GM19463 (cell line): ENCODE measurements around the gene IFNLR1.

Source experiments
- ATAC-seq: cut with Tn5 transposase; IDR thresholded peaks from one replicate; pipeline ENCODE4 v1.9.1; 2021; ENCODE audit warnings: mild to moderate bottlenecking, moderate library complexity; ENCODE audit not compliant: unreplicated experiment

The IFNLR1 gene

GRCh38 chr1:24150234-24151174, 36.6 kb downstream of the IFNLR1 start:
- ATAC-seq: no peak

- no peak for ATAC-seq
Measured at GRCh38 chr1:24149866-24150233, 37.2 kb downstream of the IFNLR1 start.

- no peak for ATAC-seq
Measured at GRCh38 chr1:24147816-24148215, 39.3 kb downstream of the IFNLR1 start.

GRCh38 chr1:24147194-24147593, 39.9 kb downstream of the IFNLR1 start:
- ATAC-seq: no peak

- ATAC-seq: no peak
Measured at GRCh38 chr1:24142546-24143534, 44.2 kb downstream of the IFNLR1 start, which contains the start of gene IL22RA1. Gene IL22RA1 (minus strand): TSS chr1:24143140. CDS start chr1:24143082, 58 bp downstream.

DNA sequence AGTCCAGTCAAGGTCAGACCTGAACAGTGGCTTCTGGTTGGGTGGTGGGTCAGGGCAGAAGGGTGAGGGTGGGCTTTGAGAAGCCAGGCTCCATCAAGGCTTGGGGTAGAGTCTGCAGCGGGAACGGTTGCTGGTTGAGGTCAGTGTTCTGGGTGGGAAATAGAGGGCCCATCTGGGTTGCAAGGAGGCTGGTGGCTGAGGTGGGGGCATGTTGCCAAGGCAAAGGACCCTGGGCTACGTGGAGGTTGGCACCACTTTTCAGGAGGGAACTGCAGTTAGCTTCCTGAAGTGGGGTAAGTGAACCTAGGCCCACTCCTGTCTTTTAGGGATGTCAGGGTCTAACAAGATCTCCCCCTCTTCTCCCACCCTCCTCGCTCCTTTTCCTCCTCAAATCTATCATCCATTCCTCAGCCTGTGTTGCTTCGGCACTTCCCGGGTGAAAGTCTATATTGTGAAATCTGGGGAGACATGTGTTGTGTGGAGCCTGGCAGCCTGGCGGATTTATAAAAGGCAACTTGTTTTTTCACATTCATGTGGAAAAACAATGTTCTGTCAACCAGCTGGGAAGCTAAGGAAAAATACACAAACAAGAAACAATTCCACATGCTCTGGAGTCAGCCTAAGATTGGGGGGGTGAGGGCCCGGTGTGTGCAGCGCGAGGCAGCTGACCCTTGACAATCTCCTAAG, 45.6 kb downstream of the IFNLR1 start:
- ATAC-seq: no peak

GRCh38 chr1:24140741-24141181, 46.3 kb downstream of the IFNLR1 start:
- ATAC-seq: no peak

DNA sequence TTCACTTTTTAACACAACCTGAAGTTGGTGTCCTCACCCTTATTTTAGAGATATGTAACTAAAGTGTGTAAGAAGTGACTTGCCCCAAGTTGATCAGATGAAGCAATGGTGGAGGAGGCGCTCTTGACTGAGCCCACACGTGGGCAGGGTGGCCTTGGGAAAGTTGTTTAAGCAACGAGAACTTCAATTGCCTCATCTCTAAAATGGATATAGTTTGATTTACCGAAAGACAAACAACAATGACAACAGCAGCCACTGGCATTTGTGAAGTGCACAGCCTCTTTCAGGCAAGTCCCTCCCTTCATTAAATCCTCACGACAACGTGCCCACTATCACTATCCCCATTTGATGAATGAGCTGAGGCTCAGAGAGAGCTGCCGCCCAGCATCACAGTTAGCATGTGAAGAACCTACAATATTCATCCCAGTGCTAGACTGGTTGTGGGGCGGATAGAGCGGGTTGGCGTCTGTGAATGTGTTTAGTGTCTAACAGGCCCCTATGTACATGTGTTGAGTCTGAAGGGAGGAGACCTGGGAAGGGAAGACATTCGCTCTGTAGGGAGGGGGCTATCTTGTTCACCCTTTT, 47.2 kb downstream of the IFNLR1 start:
- no peak for ATAC-seq

DNA sequence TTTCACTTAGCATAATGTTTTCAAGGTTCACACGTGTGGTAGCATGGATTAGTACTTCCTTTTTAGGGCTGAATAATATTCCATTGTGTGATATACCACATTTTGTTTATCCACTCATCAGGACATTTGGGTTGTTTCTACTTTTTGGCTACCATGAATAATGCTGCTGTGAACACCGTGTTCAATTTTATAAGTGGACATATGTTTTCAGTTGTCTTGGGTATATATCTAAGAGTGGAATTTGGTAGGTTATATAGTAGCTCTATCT, 47.9 kb downstream of the IFNLR1 start:
- no peak for ATAC-seq

GRCh38 chr1:24138476-24139221, 48.4 kb downstream of the IFNLR1 start:
- no peak for ATAC-seq

DNA sequence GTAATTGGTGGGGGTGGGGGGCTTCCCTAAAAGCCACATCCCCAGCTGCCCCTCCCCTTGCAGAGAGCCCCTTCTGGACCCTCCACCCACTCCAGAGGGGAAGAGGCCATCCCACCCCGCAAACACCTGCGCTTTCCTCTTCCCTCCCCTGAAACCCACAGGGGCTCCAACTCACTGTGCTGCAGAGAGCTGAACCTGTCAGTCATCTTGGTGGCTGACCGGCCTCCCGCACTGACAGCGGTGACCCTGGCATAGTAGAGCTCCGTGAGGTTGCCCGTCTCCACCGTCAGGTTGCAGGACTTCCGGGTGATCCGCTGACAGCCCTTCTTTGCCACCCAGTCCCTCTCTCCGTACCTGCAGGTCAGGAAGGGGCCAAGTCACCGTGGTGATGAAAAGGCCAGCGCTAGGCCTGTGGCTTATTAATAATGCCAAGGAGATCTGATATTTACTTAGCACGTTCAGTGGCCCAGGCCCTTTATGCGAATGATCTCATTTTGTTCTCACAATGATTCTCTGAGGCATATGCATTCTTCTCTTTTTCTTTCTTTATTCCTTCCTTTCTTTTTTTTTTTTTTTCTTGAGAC, 50.0 kb downstream of the IFNLR1 start:
- ATAC-seq: no peak

GRCh38 chr1:24134376-24134775, 52.7 kb downstream of the IFNLR1 start:
- ATAC-seq: no peak

GRCh38 chr1:24133819-24134218, 53.3 kb downstream of the IFNLR1 start:
- no peak for ATAC-seq

- no peak for ATAC-seq
Measured at GRCh38 chr1:24130385-24130784, 56.7 kb downstream of the IFNLR1 start.

GRCh38 chr1:24127801-24128363, 59.2 kb downstream of the IFNLR1 start:
- no peak for ATAC-seq

GRCh38 chr1:24127134-24127800, 59.8 kb downstream of the IFNLR1 start:
- ATAC-seq: no peak

- no peak for ATAC-seq
Measured at GRCh38 chr1:24126672-24127023, 60.4 kb downstream of the IFNLR1 start.

DNA sequence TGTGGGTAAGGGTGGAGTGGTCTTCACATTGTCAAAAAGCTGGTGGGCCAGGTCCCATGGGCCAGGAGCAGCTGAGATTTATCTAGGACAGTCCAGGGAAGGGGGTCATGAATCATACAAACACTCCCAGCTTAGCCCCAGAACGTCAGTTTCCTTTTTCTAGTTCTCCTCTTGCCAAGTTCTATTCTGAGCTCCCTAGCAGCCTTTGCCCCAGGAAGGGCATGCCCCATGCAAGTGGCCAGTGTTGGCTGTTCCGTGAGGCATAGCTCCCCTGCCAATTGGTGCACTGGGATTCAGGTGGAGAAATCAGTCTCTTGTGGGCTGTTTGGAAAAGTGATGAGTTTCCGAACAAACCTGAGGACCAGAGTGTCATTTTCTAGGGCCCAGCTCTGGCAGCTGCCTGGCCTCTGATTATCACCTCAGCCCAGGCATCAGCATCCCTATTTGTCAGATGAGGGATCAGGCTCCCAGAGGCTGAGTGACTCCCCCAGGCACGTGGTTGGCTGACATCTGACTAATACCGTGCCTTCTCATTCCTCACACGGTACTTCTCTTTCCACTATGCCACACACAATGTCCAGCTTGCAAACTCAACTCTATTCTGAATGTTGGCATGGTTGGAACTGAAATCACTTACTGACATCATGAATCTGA, 60.9 kb downstream of the IFNLR1 start:
- ATAC-seq: no peak
